ENCODE measurements around the gene PGD. TPM values are rescaled to one million over a fixed set of nuclear protein-coding genes. Genes with fewer than 3 reads are reported as not detected.
A peak's percentile ranks its signal among the peaks of the same experiment; 100 is the strongest.

Gene PGD
- 213 TPM for total RNA-seq
- long read RNA-seq, transcript PGD-201 (13 exons, 1,885 nt): major isoform, 245 of 331 reads
- long read RNA-seq, partial matches to known transcripts: 75 of 331 reads
- long read RNA-seq, other reads (novel, unspliced or antisense): 11 of 331 reads

- TF ChIP-seq, protein P1, sequence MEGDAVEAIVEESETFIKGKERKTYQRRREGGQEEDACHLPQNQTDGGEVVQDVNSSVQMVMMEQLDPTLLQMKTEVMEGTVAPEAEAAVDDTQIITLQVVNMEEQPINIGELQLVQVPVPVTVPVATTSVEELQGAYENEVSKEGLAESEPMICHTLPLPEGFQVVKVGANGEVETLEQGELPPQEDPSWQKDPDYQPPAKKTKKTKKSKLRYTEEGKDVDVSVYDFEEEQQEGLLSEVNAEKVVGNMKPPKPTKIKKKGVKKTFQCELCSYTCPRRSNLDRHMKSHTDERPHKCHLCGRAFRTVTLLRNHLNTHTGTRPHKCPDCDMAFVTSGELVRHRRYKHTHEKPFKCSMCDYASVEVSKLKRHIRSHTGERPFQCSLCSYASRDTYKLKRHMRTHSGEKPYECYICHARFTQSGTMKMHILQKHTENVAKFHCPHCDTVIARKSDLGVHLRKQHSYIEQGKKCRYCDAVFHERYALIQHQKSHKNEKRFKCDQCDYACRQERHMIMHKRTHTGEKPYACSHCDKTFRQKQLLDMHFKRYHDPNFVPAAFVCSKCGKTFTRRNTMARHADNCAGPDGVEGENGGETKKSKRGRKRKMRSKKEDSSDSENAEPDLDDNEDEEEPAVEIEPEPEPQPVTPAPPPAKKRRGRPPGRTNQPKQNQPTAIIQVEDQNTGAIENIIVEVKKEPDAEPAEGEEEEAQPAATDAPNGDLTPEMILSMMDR (IDR thresholded peaks at IDR 0.05): peak; percentile 12
- intact Hi-C loops (cut with DNase I): no loop called here
- H3K36me3 ChIP-seq: peaks cover 22% of the 10 kb centered on the region
- H3K9me3 ChIP-seq: no peaks in the 10 kb centered on the region
- DNase-seq (peak; percentile 100), ATAC-seq (peak; percentile 99)
- peak within 1 kb of the TSS; percentile 99 for H3K4me3 ChIP-seq
- no peaks in the 10 kb centered on the region for H3K27me3 ChIP-seq (ENCODE audit: low read depth)
- peak within 1 kb of the TSS; percentile 96 for H3K27ac ChIP-seq
- H3K4me1 ChIP-seq: peaks cover 29% of the 10 kb centered on the region
Observed at GRCh38 chr1:10398734-10399443, at the start of gene PGD. TSS of gene PGD (plus strand) at chr1:10399064. CDS start at chr1:10399118, 54 bp downstream.

- ATAC-seq (no peak), DNase-seq (no peak)
- peaks cover 52% of the 10 kb centered on the region for H3K36me3 ChIP-seq
- no peaks in the 10 kb centered on the region for H3K27me3 ChIP-seq (ENCODE audit: low read depth)
- H3K9me3 ChIP-seq: no peaks in the 10 kb centered on the region
- intact Hi-C loops (cut with DNase I): no loop called here
- no peaks in the 10 kb centered on the region for H3K4me1 ChIP-seq
- no peak overlapping the region for H3K27ac ChIP-seq
- no peak overlapping the region for H3K4me3 ChIP-seq
- TF ChIP-seq, protein P1 (IDR thresholded peaks at IDR 0.05): no peak
Observed at GRCh38 chr1:10353282-10353681, 45.6 kb upstream of the PGD start.

- DNase-seq (no peak), ATAC-seq (no peak)
- Histone ChIP-seq H3K36me3 (peaks cover 48% of the 10 kb centered on the region), H3K27me3 (ENCODE audit: low read depth) (no peaks in the 10 kb centered on the region), H3K4me3 (no peak overlapping the region), H3K9me3 (no peaks in the 10 kb centered on the region), H3K27ac (no peak overlapping the region), H3K4me1 (no peaks in the 10 kb centered on the region)
- TF ChIP-seq, protein P1 (IDR thresholded peaks at IDR 0.05): no peak
- intact Hi-C loops (cut with DNase I): no loop called here
Observed at GRCh38 chr1:10353693-10354092, 45.2 kb upstream of the PGD start.

DNA sequence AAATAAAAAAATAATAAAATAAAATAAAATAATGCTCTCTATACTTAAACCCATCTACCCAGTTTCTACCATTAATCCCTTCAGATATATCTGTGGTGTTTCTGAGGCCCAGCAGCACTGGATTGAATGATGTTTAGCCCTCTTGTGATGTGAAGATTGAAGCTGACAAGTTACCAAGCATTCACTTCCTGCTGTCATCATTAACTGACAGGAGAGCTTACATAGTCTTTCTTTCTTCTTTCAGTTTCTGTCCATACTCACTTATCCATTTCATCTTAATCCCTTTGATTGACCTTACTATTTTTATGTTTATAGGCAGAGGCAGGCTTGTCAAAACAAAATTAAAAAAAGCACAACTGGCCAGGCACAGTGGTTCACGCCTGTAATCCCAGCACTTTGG lies 38.8 kb upstream of the PGD start:
- H3K4me3 ChIP-seq: no peak overlapping the region
- no peak overlapping the region for H3K27ac ChIP-seq
- no peaks in the 10 kb centered on the region for H3K9me3 ChIP-seq
- ATAC-seq: no peak
- peaks cover 45% of the 10 kb centered on the region for H3K36me3 ChIP-seq
- TF ChIP-seq, protein P1 (IDR thresholded peaks at IDR 0.05): no peak
- DNase-seq: no peak
- H3K27me3 ChIP-seq (ENCODE audit: low read depth): no peaks in the 10 kb centered on the region
- no peaks in the 10 kb centered on the region for H3K4me1 ChIP-seq
- intact Hi-C loops (cut with DNase I): no loop called here

DNA sequence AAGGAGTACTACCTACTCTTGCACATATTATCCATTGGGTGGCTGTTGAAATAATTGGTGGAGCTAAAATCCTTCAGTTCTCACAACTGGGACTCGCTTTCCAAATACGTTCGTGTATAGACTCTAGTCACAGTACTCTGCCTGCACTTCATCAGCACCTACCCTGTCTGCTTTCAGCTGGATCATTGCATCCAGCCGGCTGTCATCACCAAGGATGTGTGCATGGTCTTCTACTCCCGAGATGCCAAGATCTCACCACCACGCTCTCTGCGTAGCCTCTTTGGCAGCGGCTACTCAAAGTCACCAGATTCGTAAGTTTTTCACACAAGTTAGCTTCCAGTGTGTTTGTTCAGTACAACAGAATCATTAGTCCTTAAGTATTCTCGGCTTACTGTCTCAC lies 37.3 kb upstream of the PGD start:
- ATAC-seq (no peak), DNase-seq (no peak)
- H3K27ac ChIP-seq: no peak overlapping the region
- H3K4me3 ChIP-seq: no peak overlapping the region
- TF ChIP-seq, protein P1 (IDR thresholded peaks at IDR 0.05): no peak
- intact Hi-C loops (cut with DNase I): no loop called here
- H3K36me3 ChIP-seq: peaks cover 60% of the 10 kb centered on the region
- H3K27me3 ChIP-seq (ENCODE audit: low read depth): no peaks in the 10 kb centered on the region
- no peaks in the 10 kb centered on the region for H3K4me1 ChIP-seq
- no peaks in the 10 kb centered on the region for H3K9me3 ChIP-seq
